K562 (cell line): Measurements from ENCODE around the gene SERPINF2. TPM values are rescaled to one million over a fixed set of nuclear protein-coding genes. Genes with fewer than 3 reads are reported as not detected.

Source experiments
- ATAC-seq: fragments of 200-7000 bp; cut with Tn5 transposase; 3 replicates; pipeline ENCODE4 v1.9.1; 2020; ENCODE audit warnings: moderate library complexity
- BruUV-seq: library from RNA; stranded (reverse); fragments of 400-500 nt; replicated peaks from 2 replicates; lab custom pipeline; 2021; lab: Mats Ljungman, UMichigan
- CTCF ChIA-PET: fragments of 300-600 bp; formaldehyde crosslinking; extraction: SDS; loops from one replicate; lab custom pipeline; 2021; ENCODE audit warnings: low intra/inter-chr PET ratio; lab: Yijun Ruan, JAX
- POLR2A ChIA-PET: fragments of 300-600, 350-650 bp; sonication (Branson Sonifier 250); formaldehyde crosslinking; extraction: SDS; loops from one replicate; lab custom pipeline; 2021; ENCODE audit warnings: antibody characterized with exemption, inconsistent platforms; lab: Yijun Ruan, JAX
- DNase-seq, 4 experiments: peaks; one replicate each; pipeline versions ENCODE4 v3.0.0 to v3.0.0-alpha.2; 2011 to 2018; ENCODE audit warnings: low spot score in 3 of 4, mixed read lengths in 3 of 4; ENCODE audit errors: extremely low read depth in 1 of 4
- FAIRE-seq: peaks from 2 replicates; lab custom pipeline; 2011; peaks lifted over from hg19 to GRCh38; lab: Jason Lieb, UNC
- H2AFZ ChIP-seq: 2 replicates; pipeline ENCODE4 v1.6.0; 2011; ENCODE audit warnings: low read depth, low read length, control low read depth, inconsistent platforms
- H3K27ac ChIP-seq: fragments of 200-600 bp; 3 replicates; pipeline ENCODE4 v1.8.0; 2011; ENCODE audit warnings: low read depth, mild to moderate bottlenecking, control low read depth, inconsistent platforms, low read length, moderate library complexity, mixed read lengths; ENCODE audit errors: extremely low read depth
- H3K27me3 ChIP-seq, 2 experiments: fragments of 300-600 bp in 1 of 2; 2 replicates in 1 of 2; 3 replicates in 1 of 2; pipeline versions ENCODE4 v1.6.0 to v1.8.0; 2011; ENCODE audit warnings: inconsistent platforms in 2 of 2, low read length in 2 of 2, mild to moderate bottlenecking in 1 of 2, mixed read lengths in 1 of 2, moderate library complexity in 1 of 2; ENCODE audit not compliant: control insufficient read depth in 2 of 2, insufficient read depth in 2 of 2
- H3K36me3 ChIP-seq: fragments of 300-600 bp; 3 replicates; pipeline ENCODE4 v1.8.0; 2011; ENCODE audit warnings: mild to moderate bottlenecking, low read length, inconsistent platforms; ENCODE audit not compliant: control insufficient read depth, insufficient read depth
- H3K4me1 ChIP-seq, 2 experiments: fragments of 200-600 bp in 1 of 2; replicated peaks in 1 of 2; 2 replicates in 1 of 2; 3 replicates in 1 of 2; pipeline versions ENCODE4 v1.5.1 to v1.8.0; 2011; ENCODE audit warnings: inconsistent platforms in 2 of 2, low read length in 2 of 2, mild to moderate bottlenecking in 1 of 2, mixed read lengths in 1 of 2, moderate library complexity in 1 of 2; ENCODE audit not compliant: control insufficient read depth in 2 of 2, insufficient read depth in 2 of 2
- H3K4me2 ChIP-seq: 2 replicates; pipeline ENCODE4 v1.6.1; 2011; ENCODE audit warnings: low read length, control low read depth, inconsistent platforms, mixed read lengths; ENCODE audit not compliant: insufficient read depth
- H3K4me3 ChIP-seq: fragments of 200-600 bp; sonication (generic), shearing (Covaris generic); 2 replicates; pipeline ENCODE4 v1.5.1; 2016; ENCODE audit warnings: control low read depth, inconsistent platforms
- H3K79me2 ChIP-seq: fragments of 200-600 bp; 3 replicates; pipeline ENCODE4 v1.8.0; 2011; ENCODE audit warnings: low read length, inconsistent platforms; ENCODE audit not compliant: control insufficient read depth, insufficient read depth
- H3K9ac ChIP-seq, 2 experiments: 2 replicates each; pipeline versions ENCODE4 v1.6.0 to v1.6.1; 2011; ENCODE audit warnings: low read depth in 2 of 2, low read length in 2 of 2, control low read depth in 1 of 2, inconsistent platforms in 1 of 2, mild to moderate bottlenecking in 1 of 2, mixed read lengths in 1 of 2; ENCODE audit not compliant: insufficient read depth in 1 of 2
- H3K9me1 ChIP-seq: one replicate; pipeline ENCODE4 v1.6.0; 2011; ENCODE audit warnings: inconsistent platforms, mild to moderate bottlenecking, low read length, moderate library complexity; ENCODE audit not compliant: control insufficient read depth, insufficient read depth
- H3K9me3 ChIP-seq: replicated peaks from 2 replicates; pipeline ENCODE4 v1.5.1; 2011; ENCODE audit warnings: low read depth, low read length, inconsistent platforms; ENCODE audit not compliant: control insufficient read depth, insufficient read depth
- H4K20me1 ChIP-seq: replicated peaks from 2 replicates; pipeline ENCODE4 v1.6.1; 2011; ENCODE audit warnings: low read length, inconsistent platforms, mixed read lengths; ENCODE audit not compliant: control insufficient read depth, insufficient read depth
- POU5F1 ChIP-seq: fragments of 150-350 bp; IDR thresholded peaks from 2 replicates; pipeline ENCODE4 v1.6.1; 2014; ENCODE audit warnings: borderline replicate concordance, low read length, low read depth, mild to moderate bottlenecking; ENCODE audit not compliant: partially characterized antibody
- RFX1 ChIP-seq: fragments of 450-650 bp; IDR thresholded peaks from 2 replicates; pipeline ENCODE4 v1.6.1; 2016; ENCODE audit warnings: mild to moderate bottlenecking, moderate library complexity
- WGBS: fragments of 100-300 bp; shearing (Covaris generic); methylation state at CpG from one replicate; pipeline ENCODE4 v1.1.6; 2016; ENCODE audit warnings: low coverage, mixed read lengths; ENCODE audit not compliant: insufficient coverage; ENCODE audit errors: missing lambda C conversion rate; 5-methylcytosine and 5-hydroxymethylcytosine counted together
- in situ Hi-C: fragments of 300-500 bp; cut with MboI; formaldehyde crosslinking; loops from 4 replicates; pipeline ENCODE4 v1.15.0; 2018; ENCODE audit warnings: inconsistent platforms, mixed read lengths
- intact Hi-C: fragments of 100-400 bp; cut with micrococcal nuclease; formaldehyde crosslinking; loops from 2 replicates; pipeline ENCODE4 v1.14.2; 2022
- polyA plus RNA-seq, 8 experiments: library from polyadenylated mRNA; depleted of rRNA in 4 of 8; stranded (reverse) in 5 of 8; unstranded in 3 of 8; fragments of >200 nt; fragmentation: Nextera tagmentation in 2 of 8; fragmentation: Illumina TruSeq in 1 of 8; extraction: Ambion mirVana in 2 of 8; extraction: Trizol in 1 of 8; gene quantifications; 2 replicates each; pipeline versions ENCODE4 v1.2.1 to v1.2.3, GENCODE V29; 2011 to 2014; ENCODE audit warnings: inconsistent platforms in 1 of 8, missing spikeins in 1 of 8
- total RNA-seq, 7 experiments: library from RNA; depleted of rRNA in 6 of 7; stranded (reverse); fragments of >200 nt in 6 of 7; fragmentation: Illumina TruSeq in 2 of 7; extraction: Trizol in 2 of 7; gene quantifications; 2 replicates each; pipeline versions ENCODE4 v1.2.1 to v1.2.3, GENCODE V29; 2011 to 2021; ENCODE audit warnings: low replicate concordance in 1 of 7
- TF ChIP-seq, protein P1 (sequence below): fragments of 450-650 bp; conservative IDR thresholded peaks from 2 replicates; pipeline ENCODE4 v1.6.1; 2016; ENCODE audit warnings: missing genetic modification characterization, low read depth, mild to moderate bottlenecking, control low read depth, missing compliant biosample characterization

Gene SERPINF2
- total and polyA plus RNA-seq, 9 of the 15 experiments (the other 6 are each of a cell fraction or from before 2014, with no cell fraction given), result 0.22 TPM; not detected in 8

- 71% methylated on average over 2 of the region's 5 CpGs for WGBS
- TF ChIP-seq POU5F1 (no peak), RFX1 (peak; percentile 62; the same call in 1 of the 2 replicates)
- TF ChIP-seq, protein P1, sequence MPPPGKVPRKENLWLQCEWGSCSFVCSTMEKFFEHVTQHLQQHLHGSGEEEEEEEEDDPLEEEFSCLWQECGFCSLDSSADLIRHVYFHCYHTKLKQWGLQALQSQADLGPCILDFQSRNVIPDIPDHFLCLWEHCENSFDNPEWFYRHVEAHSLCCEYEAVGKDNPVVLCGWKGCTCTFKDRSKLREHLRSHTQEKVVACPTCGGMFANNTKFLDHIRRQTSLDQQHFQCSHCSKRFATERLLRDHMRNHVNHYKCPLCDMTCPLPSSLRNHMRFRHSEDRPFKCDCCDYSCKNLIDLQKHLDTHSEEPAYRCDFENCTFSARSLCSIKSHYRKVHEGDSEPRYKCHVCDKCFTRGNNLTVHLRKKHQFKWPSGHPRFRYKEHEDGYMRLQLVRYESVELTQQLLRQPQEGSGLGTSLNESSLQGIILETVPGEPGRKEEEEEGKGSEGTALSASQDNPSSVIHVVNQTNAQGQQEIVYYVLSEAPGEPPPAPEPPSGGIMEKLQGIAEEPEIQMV (tag), result no peak
- no TSS peak for BruUV-seq
- Histone ChIP-seq H3K4me2 (no peak overlapping the region), H3K9me3 (no peaks in the 10 kb centered on the region), H3K27ac (no peak overlapping the region), H3K79me2 (peaks cover 4% of the 10 kb centered on the region; the same call in 1 of the 3 replicates), H3K27me3 (no peaks in the 10 kb centered on the region), H3K9me1 (no peaks in the 10 kb centered on the region), H2AFZ (no peak overlapping the region), H3K36me3 (peaks cover 6% of the 10 kb centered on the region; the same call in 1 of the 3 replicates), H3K4me3 (no peak overlapping the region), H3K4me1 (peaks cover 18 to 43% of the 10 kb centered on the region in 2 experiments), H3K9ac (no peak overlapping the region), H4K20me1 (no peaks in the 10 kb centered on the region)
- in situ Hi-C loops, result no loop called here
- no peak for DNase-seq
- intact Hi-C loops, result no loop called here
- no peak for ATAC-seq
- no peak for FAIRE-seq
- ChIA-PET CTCF (no interaction called here), POLR2A (no interaction called here)
These were observed 35.6 kb upstream of the SERPINF2 start for GRCh38 chr17:1707107-1707506.
